HL-60 (cell line): ENCODE data around the gene LRRC4C.
"Not testable (repeated sequence)": the region's sequence is repeated elsewhere in the genome, so short reads cannot be mapped to it uniquely, and the experiment has no call there.

Experiments used
- DNase-seq, 2 experiments: peaks; one replicate each; pipeline ENCODE4 v3.0.0-alpha.2; 2010 to 2020; ENCODE audit warnings: low read depth in 1 of 2, low spot score in 1 of 2
- H3K27ac ChIP-seq: fragments of 250-450 bp; sonication (Bioruptor Pico); replicated peaks from 2 replicates; pipeline ENCODE4 v1.5.1; 2020; ENCODE audit warnings: mild to moderate bottlenecking, moderate library complexity
- H3K27me3 ChIP-seq: fragments of 250-450 bp; sonication (Bioruptor Pico); 2 replicates; pipeline ENCODE4 v1.5.1; 2021; ENCODE audit warnings: mild to moderate bottlenecking, moderate library complexity; ENCODE audit not compliant: insufficient read depth, poor library complexity, severe bottlenecking
- H3K4me3 ChIP-seq: replicated peaks from 2 replicates; pipeline ENCODE4 v1.5.1; 2011; ENCODE audit warnings: mild to moderate bottlenecking, control low read depth, low read length; ENCODE audit not compliant: insufficient read depth
- GABPA ChIP-seq: IDR thresholded peaks from 2 replicates; pipeline ENCODE4 v1.6.1; 2012; ENCODE audit warnings: low read depth
- POLR2AphosphoS5 ChIP-seq: IDR thresholded peaks from 2 replicates; pipeline ENCODE4 v1.6.1; 2012; ENCODE audit warnings: low read depth
- SPI1 ChIP-seq: IDR thresholded peaks from 2 replicates; pipeline ENCODE4 v1.6.1; 2012; ENCODE audit warnings: low read depth, mild to moderate bottlenecking, borderline replicate concordance
- TF ChIP-seq, protein P1 (sequence below): IDR thresholded peaks from 2 replicates; pipeline ENCODE4 v1.6.1; 2012; ENCODE audit warnings: low read depth; ENCODE audit not compliant: insufficient replicate concordance
- TF ChIP-seq, protein P2 (sequence below): IDR thresholded peaks from one replicate; pipeline ENCODE4 v1.5.1; 2011; ENCODE audit warnings: low read length, control low read depth, inconsistent platforms; ENCODE audit not compliant: insufficient read depth

Gene LRRC4C

DNA sequence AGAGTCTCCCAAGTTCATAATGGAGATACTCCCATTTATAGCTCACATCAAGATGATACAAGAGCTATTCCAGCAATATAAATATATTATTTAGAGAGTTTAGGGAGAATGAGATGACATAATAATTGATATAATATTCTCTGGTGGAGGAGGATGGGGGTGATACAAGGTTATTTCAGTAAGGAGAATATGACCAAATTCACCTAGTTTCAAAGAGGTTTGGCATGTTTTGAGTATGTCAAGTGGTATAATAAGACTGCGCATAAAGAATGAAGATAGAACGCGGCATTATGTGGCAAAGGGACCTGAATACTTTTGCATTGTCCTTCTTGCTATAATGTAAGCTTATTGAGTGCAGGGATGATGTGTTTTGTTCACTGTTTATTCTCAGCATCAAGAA lies 1283.5 kb downstream of the LRRC4C start:
- Histone ChIP-seq H3K27ac (no peak overlapping the region), H3K4me3 (no peak overlapping the region), H3K27me3 (no peaks in the 10 kb centered on the region)
- TF ChIP-seq GABPA (no peak), POLR2AphosphoS5 (no peak), SPI1 (no peak)
- TF ChIP-seq, protein P1, sequence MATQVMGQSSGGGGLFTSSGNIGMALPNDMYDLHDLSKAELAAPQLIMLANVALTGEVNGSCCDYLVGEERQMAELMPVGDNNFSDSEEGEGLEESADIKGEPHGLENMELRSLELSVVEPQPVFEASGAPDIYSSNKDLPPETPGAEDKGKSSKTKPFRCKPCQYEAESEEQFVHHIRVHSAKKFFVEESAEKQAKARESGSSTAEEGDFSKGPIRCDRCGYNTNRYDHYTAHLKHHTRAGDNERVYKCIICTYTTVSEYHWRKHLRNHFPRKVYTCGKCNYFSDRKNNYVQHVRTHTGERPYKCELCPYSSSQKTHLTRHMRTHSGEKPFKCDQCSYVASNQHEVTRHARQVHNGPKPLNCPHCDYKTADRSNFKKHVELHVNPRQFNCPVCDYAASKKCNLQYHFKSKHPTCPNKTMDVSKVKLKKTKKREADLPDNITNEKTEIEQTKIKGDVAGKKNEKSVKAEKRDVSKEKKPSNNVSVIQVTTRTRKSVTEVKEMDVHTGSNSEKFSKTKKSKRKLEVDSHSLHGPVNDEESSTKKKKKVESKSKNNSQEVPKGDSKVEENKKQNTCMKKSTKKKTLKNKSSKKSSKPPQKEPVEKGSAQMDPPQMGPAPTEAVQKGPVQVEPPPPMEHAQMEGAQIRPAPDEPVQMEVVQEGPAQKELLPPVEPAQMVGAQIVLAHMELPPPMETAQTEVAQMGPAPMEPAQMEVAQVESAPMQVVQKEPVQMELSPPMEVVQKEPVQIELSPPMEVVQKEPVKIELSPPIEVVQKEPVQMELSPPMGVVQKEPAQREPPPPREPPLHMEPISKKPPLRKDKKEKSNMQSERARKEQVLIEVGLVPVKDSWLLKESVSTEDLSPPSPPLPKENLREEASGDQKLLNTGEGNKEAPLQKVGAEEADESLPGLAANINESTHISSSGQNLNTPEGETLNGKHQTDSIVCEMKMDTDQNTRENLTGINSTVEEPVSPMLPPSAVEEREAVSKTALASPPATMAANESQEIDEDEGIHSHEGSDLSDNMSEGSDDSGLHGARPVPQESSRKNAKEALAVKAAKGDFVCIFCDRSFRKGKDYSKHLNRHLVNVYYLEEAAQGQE: no peak
- TF ChIP-seq, protein P2, sequence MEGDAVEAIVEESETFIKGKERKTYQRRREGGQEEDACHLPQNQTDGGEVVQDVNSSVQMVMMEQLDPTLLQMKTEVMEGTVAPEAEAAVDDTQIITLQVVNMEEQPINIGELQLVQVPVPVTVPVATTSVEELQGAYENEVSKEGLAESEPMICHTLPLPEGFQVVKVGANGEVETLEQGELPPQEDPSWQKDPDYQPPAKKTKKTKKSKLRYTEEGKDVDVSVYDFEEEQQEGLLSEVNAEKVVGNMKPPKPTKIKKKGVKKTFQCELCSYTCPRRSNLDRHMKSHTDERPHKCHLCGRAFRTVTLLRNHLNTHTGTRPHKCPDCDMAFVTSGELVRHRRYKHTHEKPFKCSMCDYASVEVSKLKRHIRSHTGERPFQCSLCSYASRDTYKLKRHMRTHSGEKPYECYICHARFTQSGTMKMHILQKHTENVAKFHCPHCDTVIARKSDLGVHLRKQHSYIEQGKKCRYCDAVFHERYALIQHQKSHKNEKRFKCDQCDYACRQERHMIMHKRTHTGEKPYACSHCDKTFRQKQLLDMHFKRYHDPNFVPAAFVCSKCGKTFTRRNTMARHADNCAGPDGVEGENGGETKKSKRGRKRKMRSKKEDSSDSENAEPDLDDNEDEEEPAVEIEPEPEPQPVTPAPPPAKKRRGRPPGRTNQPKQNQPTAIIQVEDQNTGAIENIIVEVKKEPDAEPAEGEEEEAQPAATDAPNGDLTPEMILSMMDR: no peak
- no peak for DNase-seq

DNA sequence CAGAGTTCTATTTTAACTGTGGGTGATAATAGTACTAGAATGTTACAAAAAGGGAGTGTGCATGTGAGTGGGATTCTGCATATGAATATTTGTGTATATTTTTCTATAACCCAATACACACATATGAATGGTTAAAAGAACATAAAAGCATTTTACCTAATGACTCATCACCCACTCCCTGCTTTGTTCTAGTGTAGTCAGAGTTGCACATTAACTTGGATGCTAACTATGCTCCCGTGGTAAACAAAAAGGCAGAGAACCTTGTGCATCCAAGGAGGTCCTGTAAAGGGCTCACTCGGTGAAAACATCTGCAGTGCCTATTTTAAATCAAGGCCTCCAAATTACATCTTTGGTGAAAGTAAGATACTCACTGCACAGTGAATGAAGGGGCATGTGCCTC lies 1289.4 kb downstream of the LRRC4C start:
- Histone ChIP-seq H3K27me3 (no peaks in the 10 kb centered on the region), H3K4me3 (no peak overlapping the region), H3K27ac (no peak overlapping the region)
- TF ChIP-seq, protein P2: no peak
- TF ChIP-seq SPI1: no peak
- TF ChIP-seq, protein P1: no peak
- no peak for TF ChIP-seq POLR2AphosphoS5
- TF ChIP-seq GABPA: no peak
- no peak for DNase-seq

DNA sequence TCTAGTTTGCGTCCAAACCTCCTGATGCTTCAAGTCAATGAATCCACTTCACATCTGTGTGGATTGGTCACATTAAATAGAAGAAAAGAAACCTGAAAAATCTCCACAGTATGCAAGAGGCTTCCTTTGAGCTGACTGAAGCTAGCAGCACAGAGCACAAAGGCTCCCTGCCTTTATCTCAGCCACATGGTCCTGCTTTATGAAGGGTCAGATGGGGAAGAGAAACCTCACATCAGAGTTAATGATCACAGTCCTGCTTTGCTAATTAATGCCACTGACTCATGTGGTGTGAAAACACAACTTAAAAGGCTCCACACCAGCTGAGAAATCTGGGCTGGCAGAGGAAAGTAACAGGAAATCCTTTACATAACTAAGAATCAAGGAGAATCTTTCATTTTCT lies 1291.0 kb downstream of the LRRC4C start:
- no peaks in the 10 kb centered on the region for H3K27me3 ChIP-seq
- H3K27ac ChIP-seq: no peak overlapping the region
- H3K4me3 ChIP-seq: no peak overlapping the region
- TF ChIP-seq, protein P2: no peak
- no peak for TF ChIP-seq GABPA
- TF ChIP-seq SPI1: no peak
- TF ChIP-seq, protein P1: no peak
- no peak for TF ChIP-seq POLR2AphosphoS5
- DNase-seq: no peak

DNA sequence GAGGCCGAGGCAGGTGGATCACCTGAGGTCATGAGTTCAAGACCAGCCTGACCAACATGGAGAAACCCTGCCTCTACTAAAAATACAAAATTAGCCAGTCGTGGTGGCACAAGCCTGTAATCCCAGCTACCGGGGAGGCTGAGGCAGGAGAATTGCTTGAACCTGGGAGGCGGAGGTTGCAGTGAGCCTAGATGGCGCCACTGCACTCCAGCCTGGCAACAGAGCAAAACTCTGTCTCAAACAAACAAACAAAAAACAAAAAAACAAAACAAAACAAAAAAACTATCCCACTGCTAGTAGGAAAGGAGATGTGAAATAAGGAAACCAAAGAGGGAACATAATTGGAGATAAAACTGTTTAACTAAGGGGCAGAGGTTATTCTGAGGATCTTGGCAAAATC lies 1291.6 kb downstream of the LRRC4C start:
- not testable (repeated sequence) for H3K27ac ChIP-seq, DNase-seq, H3K4me3 ChIP-seq, H3K27me3 ChIP-seq
